Measurements from ENCODE around the gene ARL8A.
A peak's percentile ranks its signal among the peaks of the same experiment; 100 is the strongest.

The ARL8A gene

GRCh38 chr1:202090994-202091393 lies 53.5 kb downstream of the ARL8A start:
- H4K5ac ChIP-seq (ENCODE audit: low read length), result no peak overlapping the region
- no peak overlapping the region for H3K23ac ChIP-seq (ENCODE audit: low read length)
- H2BK15ac ChIP-seq (replicated peaks; ENCODE audit: low read depth), result no peak overlapping the region
- H3K27ac ChIP-seq (ENCODE audit: low read depth, low read length), result no peak overlapping the region
- no peaks in the 10 kb centered on the region for H3K79me2 ChIP-seq (ENCODE audit: control insufficient read depth, insufficient read depth, low read length)
- H2AK5ac ChIP-seq (ENCODE audit: low read length), result no peak overlapping the region
- H4K8ac ChIP-seq (ENCODE audit: low read depth, low read length), result no peak overlapping the region
- no peak overlapping the region for H3K4ac ChIP-seq (ENCODE audit: low read depth, low read length)
- H3K4me3 ChIP-seq (ENCODE audit: low read length), result no peak overlapping the region
- no peak overlapping the region for H3K9ac ChIP-seq (ENCODE audit: low read length)
- peak; percentile 67 for DNase-seq
- H3K79me1 ChIP-seq (ENCODE audit: low read length), result no peaks in the 10 kb centered on the region
- H2BK5ac ChIP-seq (ENCODE audit: low read length), result no peak overlapping the region
- no peak overlapping the region for H2BK120ac ChIP-seq (ENCODE audit: low read depth, low read length)
- no peaks in the 10 kb centered on the region for H3K27me3 ChIP-seq (ENCODE audit: insufficient read depth, low read length, poor library complexity)
- H3K56ac ChIP-seq (ENCODE audit: low read length), result no peak overlapping the region
- H3K4me1 ChIP-seq (ENCODE audit: control insufficient read depth, low read depth, low read length), result peaks cover 2% of the 10 kb centered on the region
- H3K36me3 ChIP-seq (ENCODE audit: control insufficient read depth, insufficient read depth, low read length), result no peaks in the 10 kb centered on the region
- H3K18ac ChIP-seq (ENCODE audit: low read length), result no peak overlapping the region
- no CpG with 5 or more reads among the region's 3 CpGs for WGBS (ENCODE audit: extremely low coverage, insufficient coverage, low lambda C conversion rate)
- no peak overlapping the region for H3K4me2 ChIP-seq (ENCODE audit: low read length)

- Histone ChIP-seq H3K4ac (ENCODE audit: low read depth, low read length) (no peak overlapping the region), H2BK5ac (ENCODE audit: low read length) (no peak overlapping the region), H3K4me1 (ENCODE audit: control insufficient read depth, low read depth, low read length) (peaks cover 10% of the 10 kb centered on the region), H3K79me2 (ENCODE audit: control insufficient read depth, insufficient read depth, low read length) (no peaks in the 10 kb centered on the region), H2BK120ac (ENCODE audit: low read depth, low read length) (no peak overlapping the region), H3K18ac (ENCODE audit: low read length) (no peak overlapping the region), H3K36me3 (ENCODE audit: control insufficient read depth, insufficient read depth, low read length) (no peaks in the 10 kb centered on the region), H3K27me3 (ENCODE audit: insufficient read depth, low read length, poor library complexity) (no peaks in the 10 kb centered on the region), H2AK5ac (ENCODE audit: low read length) (no peak overlapping the region), H3K79me1 (ENCODE audit: low read length) (no peaks in the 10 kb centered on the region), H3K9ac (ENCODE audit: low read length) (no peak overlapping the region), H3K56ac (ENCODE audit: low read length) (peak overlapping the region; percentile 25), H2BK15ac (replicated peaks; ENCODE audit: low read depth) (no peak overlapping the region), H4K8ac (ENCODE audit: low read depth, low read length) (no peak overlapping the region), H4K5ac (ENCODE audit: low read length) (no peak overlapping the region), H3K4me3 (ENCODE audit: low read length) (no peak overlapping the region), H3K4me2 (ENCODE audit: low read length) (no peak overlapping the region), H3K27ac (ENCODE audit: low read depth, low read length) (no peak overlapping the region), H3K23ac (ENCODE audit: low read length) (no peak overlapping the region)
- WGBS (ENCODE audit: extremely low coverage, insufficient coverage, low lambda C conversion rate), result no CpG with 5 or more reads among the region's 3 CpGs
- DNase-seq, result no peak
These were observed 56.3 kb downstream of the ARL8A start for GRCh38 chr1:202088206-202088605.

- Histone ChIP-seq H2BK15ac (replicated peaks; ENCODE audit: low read depth) (no peak overlapping the region), H4K8ac (ENCODE audit: low read depth, low read length) (no peak overlapping the region), H3K4me3 (ENCODE audit: low read length) (no peak overlapping the region), H2BK120ac (ENCODE audit: low read depth, low read length) (no peak overlapping the region), H2AK5ac (ENCODE audit: low read length) (no peak overlapping the region), H3K4me2 (ENCODE audit: low read length) (no peak overlapping the region), H3K27ac (ENCODE audit: low read depth, low read length) (no peak overlapping the region), H3K18ac (ENCODE audit: low read length) (no peak overlapping the region), H3K36me3 (ENCODE audit: control insufficient read depth, insufficient read depth, low read length) (no peaks in the 10 kb centered on the region), H3K4me1 (ENCODE audit: control insufficient read depth, low read depth, low read length) (peaks cover 10% of the 10 kb centered on the region), H2BK5ac (ENCODE audit: low read length) (no peak overlapping the region), H3K79me2 (ENCODE audit: control insufficient read depth, insufficient read depth, low read length) (no peaks in the 10 kb centered on the region), H3K56ac (ENCODE audit: low read length) (peak overlapping the region; percentile 34), H3K79me1 (ENCODE audit: low read length) (no peaks in the 10 kb centered on the region), H3K9ac (ENCODE audit: low read length) (no peak overlapping the region), H4K5ac (ENCODE audit: low read length) (no peak overlapping the region), H3K4ac (ENCODE audit: low read depth, low read length) (no peak overlapping the region), H3K23ac (ENCODE audit: low read length) (no peak overlapping the region), H3K27me3 (ENCODE audit: insufficient read depth, low read length, poor library complexity) (no peaks in the 10 kb centered on the region)
- DNase-seq, result no peak
- no CpG with 5 or more reads among the region's 7 CpGs for WGBS (ENCODE audit: extremely low coverage, insufficient coverage, low lambda C conversion rate)
These were observed 57.8 kb downstream of the ARL8A start for GRCh38 chr1:202086579-202087350.

- DNase-seq, result peak; percentile 54
- Histone ChIP-seq H4K8ac (ENCODE audit: low read depth, low read length) (no peak overlapping the region), H3K4ac (ENCODE audit: low read depth, low read length) (no peak overlapping the region), H3K9ac (ENCODE audit: low read length) (peak overlapping the region; percentile 17), H3K79me2 (ENCODE audit: control insufficient read depth, insufficient read depth, low read length) (no peaks in the 10 kb centered on the region), H2BK15ac (replicated peaks; ENCODE audit: low read depth) (no peak overlapping the region), H3K4me1 (ENCODE audit: control insufficient read depth, low read depth, low read length) (peaks cover 10% of the 10 kb centered on the region), H2AK5ac (ENCODE audit: low read length) (peak overlapping the region; percentile 30), H3K56ac (ENCODE audit: low read length) (peak overlapping the region; percentile 30), H3K4me3 (ENCODE audit: low read length) (no peak overlapping the region), H2BK120ac (ENCODE audit: low read depth, low read length) (no peak overlapping the region), H3K36me3 (ENCODE audit: control insufficient read depth, insufficient read depth, low read length) (no peaks in the 10 kb centered on the region), H3K4me2 (ENCODE audit: low read length) (no peak overlapping the region), H3K27me3 (ENCODE audit: insufficient read depth, low read length, poor library complexity) (no peaks in the 10 kb centered on the region), H3K18ac (ENCODE audit: low read length) (no peak overlapping the region), H2BK5ac (ENCODE audit: low read length) (no peak overlapping the region), H3K27ac (ENCODE audit: low read depth, low read length) (no peak overlapping the region), H3K23ac (ENCODE audit: low read length) (no peak overlapping the region), H3K79me1 (ENCODE audit: low read length) (no peaks in the 10 kb centered on the region), H4K5ac (ENCODE audit: low read length) (no peak overlapping the region)
- WGBS (ENCODE audit: extremely low coverage, insufficient coverage, low lambda C conversion rate), result no CpG with 5 or more reads among the region's 7 CpGs
These were observed 58.7 kb downstream of the ARL8A start for GRCh38 chr1:202085682-202086373.

DNA sequence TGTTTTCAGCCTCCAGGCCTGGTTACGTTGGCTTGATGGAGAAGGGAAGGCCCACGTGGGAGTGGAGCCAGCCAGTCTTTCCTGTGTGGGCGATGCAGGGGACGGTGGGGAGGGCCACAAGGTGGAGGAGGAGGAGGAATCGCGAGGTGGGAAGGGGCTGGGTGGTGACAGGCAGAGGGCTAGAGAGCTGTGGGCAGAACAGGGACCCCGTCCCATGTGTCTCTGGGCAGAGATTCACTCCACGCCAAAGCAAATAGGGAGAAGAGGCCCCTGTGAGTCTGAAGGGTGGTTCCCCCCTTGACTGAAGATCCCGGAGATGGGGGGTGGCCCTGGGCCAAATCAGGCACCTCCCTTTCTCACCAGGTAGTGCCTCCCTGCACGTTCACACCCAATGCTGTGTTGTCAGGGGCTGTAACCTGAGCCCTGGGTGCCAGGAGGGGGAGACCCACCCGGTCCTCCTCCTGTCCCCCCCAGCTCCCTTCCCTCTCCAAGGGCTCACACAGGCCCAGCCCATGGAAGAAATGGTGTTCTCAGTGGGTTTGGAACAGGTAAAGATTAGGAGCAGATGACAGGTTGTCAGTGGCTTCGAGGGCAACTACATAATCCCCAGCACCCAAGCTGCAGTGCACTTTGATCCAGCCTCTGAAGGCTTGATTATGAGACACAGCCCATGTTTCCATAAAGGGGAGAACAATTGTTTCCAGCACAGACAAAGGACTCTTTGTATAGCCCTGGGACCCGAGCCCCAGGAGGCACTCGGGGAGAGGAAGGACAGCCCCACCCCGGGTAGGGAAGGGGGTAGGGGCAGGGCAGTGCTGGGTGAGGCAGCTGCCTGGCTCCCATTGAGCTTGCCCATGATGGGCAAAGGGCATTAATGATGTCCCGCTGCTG lies 59.5 kb downstream of the ARL8A start:
- H4K5ac ChIP-seq (ENCODE audit: low read length), result no peak overlapping the region
- no peak overlapping the region for H2BK5ac ChIP-seq (ENCODE audit: low read length)
- no CpG with 5 or more reads among the region's 16 CpGs for WGBS (ENCODE audit: extremely low coverage, insufficient coverage, low lambda C conversion rate)
- H2BK120ac ChIP-seq (ENCODE audit: low read depth, low read length), result no peak overlapping the region
- H3K36me3 ChIP-seq (ENCODE audit: control insufficient read depth, insufficient read depth, low read length), result no peaks in the 10 kb centered on the region
- H3K23ac ChIP-seq (ENCODE audit: low read length), result no peak overlapping the region
- no peak overlapping the region for H3K4me2 ChIP-seq (ENCODE audit: low read length)
- H3K4ac ChIP-seq (ENCODE audit: low read depth, low read length), result no peak overlapping the region
- H4K8ac ChIP-seq (ENCODE audit: low read depth, low read length), result no peak overlapping the region
- no peak overlapping the region for H3K4me3 ChIP-seq (ENCODE audit: low read length)
- H2AK5ac ChIP-seq (ENCODE audit: low read length), result peak overlapping the region; percentile 24
- no peak overlapping the region for H3K27ac ChIP-seq (ENCODE audit: low read depth, low read length)
- H3K79me2 ChIP-seq (ENCODE audit: control insufficient read depth, insufficient read depth, low read length), result no peaks in the 10 kb centered on the region
- H3K56ac ChIP-seq (ENCODE audit: low read length), result peak overlapping the region; percentile 65
- DNase-seq, result no peak
- H3K79me1 ChIP-seq (ENCODE audit: low read length), result no peaks in the 10 kb centered on the region
- no peaks in the 10 kb centered on the region for H3K27me3 ChIP-seq (ENCODE audit: insufficient read depth, low read length, poor library complexity)
- peaks cover 10% of the 10 kb centered on the region for H3K4me1 ChIP-seq (ENCODE audit: control insufficient read depth, low read depth, low read length)
- no peak overlapping the region for H2BK15ac ChIP-seq (replicated peaks; ENCODE audit: low read depth)
- no peak overlapping the region for H3K18ac ChIP-seq (ENCODE audit: low read length)
- no peak overlapping the region for H3K9ac ChIP-seq (ENCODE audit: low read length)

All from mesendoderm (in vitro differentiated cells).